Measurements from ENCODE around the gene NAV3. TPM values are rescaled to one million over a fixed set of nuclear protein-coding genes. Genes with fewer than 3 reads are reported as not detected.

Gene NAV3, protein sequence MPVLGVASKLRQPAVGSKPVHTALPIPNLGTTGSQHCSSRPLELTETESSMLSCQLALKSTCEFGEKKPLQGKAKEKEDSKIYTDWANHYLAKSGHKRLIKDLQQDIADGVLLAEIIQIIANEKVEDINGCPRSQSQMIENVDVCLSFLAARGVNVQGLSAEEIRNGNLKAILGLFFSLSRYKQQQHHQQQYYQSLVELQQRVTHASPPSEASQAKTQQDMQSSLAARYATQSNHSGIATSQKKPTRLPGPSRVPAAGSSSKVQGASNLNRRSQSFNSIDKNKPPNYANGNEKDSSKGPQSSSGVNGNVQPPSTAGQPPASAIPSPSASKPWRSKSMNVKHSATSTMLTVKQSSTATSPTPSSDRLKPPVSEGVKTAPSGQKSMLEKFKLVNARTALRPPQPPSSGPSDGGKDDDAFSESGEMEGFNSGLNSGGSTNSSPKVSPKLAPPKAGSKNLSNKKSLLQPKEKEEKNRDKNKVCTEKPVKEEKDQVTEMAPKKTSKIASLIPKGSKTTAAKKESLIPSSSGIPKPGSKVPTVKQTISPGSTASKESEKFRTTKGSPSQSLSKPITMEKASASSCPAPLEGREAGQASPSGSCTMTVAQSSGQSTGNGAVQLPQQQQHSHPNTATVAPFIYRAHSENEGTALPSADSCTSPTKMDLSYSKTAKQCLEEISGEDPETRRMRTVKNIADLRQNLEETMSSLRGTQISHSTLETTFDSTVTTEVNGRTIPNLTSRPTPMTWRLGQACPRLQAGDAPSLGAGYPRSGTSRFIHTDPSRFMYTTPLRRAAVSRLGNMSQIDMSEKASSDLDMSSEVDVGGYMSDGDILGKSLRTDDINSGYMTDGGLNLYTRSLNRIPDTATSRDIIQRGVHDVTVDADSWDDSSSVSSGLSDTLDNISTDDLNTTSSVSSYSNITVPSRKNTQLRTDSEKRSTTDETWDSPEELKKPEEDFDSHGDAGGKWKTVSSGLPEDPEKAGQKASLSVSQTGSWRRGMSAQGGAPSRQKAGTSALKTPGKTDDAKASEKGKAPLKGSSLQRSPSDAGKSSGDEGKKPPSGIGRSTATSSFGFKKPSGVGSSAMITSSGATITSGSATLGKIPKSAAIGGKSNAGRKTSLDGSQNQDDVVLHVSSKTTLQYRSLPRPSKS (N-terminal part only)
- total RNA-seq = not detected

DNA sequence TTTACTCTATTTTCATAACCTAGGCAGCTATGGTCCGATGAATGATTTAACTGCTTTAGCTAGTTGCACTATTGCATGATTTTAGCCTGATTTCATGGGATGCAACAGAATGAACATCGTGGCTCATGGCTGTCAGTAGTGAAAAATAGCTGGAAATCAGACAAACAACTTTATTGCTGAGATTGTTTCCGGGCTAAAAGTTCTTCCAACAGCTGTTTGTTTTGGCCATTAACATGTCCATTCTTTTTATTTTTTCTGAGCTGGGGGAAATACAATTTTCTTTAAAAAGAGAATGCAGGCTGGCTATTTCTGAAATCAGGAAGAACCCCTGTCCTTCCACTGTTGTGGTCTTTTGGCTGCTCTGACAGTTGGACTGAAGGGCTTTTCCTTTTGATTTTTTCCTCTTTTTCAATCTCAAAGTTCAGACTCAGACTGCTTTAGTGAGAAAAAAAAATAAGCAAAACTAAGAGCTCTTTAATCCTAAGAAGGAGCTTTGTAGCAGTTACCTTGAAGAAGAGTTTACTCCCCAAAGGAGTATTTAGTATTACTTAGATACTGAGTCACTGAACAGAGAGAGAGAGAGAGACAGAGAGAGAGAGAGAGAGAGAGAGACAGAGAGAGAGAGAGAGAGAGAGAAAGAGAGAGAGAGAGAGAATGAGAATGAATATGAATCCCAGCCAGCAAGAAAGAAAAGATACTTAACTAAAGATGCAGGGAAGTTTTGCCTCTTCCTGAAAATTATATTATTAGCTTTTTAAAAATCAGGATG is at the start of gene NAV3:
TSS of gene NAV3 (plus strand) at position 312 of the 769 bp plus-strand sequence. CDS start 568 bp downstream, outside the sequence.
- Mint-ChIP-seq H3K27me3 (no peaks in the 10 kb centered on the region), H3K4me3 (no peak within 1 kb of the TSS), H3K4me1 (ENCODE audit: low read depth in 2 of 2) (no peaks in the 10 kb centered on the region), H3K9me3 (peaks cover 10% of the 10 kb centered on the region), H3K27ac (no peak within 1 kb of the TSS), H3K36me3 (no peaks in the 10 kb centered on the region)
- ATAC-seq (no peak), DNase-seq (ENCODE audit: low spot score) (no peak)

DNA sequence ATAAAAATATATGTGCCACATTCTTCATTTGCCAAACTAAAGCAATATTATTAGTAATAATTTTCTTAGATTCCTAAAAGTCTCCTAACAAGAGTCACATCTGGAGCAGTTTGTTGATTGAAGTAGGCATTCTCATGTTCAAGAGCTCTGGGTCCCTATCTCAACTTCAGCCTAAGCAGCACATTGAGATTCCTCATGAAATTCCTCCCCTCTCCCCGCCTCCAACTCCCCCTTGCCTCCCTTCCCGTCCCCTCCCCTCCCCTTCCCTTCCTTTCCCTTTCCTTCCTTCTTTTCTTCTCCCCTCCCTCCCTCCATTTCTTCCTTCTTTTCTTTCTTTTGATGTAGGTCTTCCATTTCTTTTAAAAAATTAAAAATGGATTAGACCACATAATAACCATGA is 48.7 kb upstream of the NAV3 start:
- Mint-ChIP-seq H3K27ac (no peak overlapping the region), H3K4me3 (no peak overlapping the region), H3K4me1 (ENCODE audit: low read depth in 2 of 2) (no peaks in the 10 kb centered on the region), H3K36me3 (no peaks in the 10 kb centered on the region), H3K9me3 (peaks cover 13% of the 10 kb centered on the region), H3K27me3 (no peaks in the 10 kb centered on the region)
- no peak for DNase-seq (ENCODE audit: low spot score)
- no peak for ATAC-seq

DNA sequence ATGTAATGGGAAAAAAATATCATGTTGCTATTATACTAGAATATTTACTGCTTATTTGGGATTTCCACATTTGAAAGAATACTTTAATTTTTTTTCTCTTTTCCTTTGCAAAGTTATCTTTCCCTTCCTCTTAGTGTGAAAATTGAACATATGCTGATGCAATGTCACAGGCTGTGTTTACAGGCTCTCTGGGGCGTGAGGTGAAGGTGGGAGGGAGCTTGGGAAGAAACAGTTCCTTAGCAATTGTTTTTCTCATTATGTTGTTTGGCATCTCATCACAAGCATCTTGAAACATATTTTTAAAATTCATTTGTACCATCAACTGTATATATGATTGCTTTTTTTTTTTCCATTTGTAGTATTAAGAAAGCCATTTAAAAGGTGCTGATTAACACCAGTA is 47.9 kb upstream of the NAV3 start:
- H3K4me3 Mint-ChIP-seq = no peak overlapping the region
- ATAC-seq = no peak
- H3K36me3 Mint-ChIP-seq = no peaks in the 10 kb centered on the region
- H3K9me3 Mint-ChIP-seq = peaks cover 13% of the 10 kb centered on the region
- H3K4me1 Mint-ChIP-seq (ENCODE audit: low read depth in 2 of 2) = no peaks in the 10 kb centered on the region
- H3K27ac Mint-ChIP-seq = no peak overlapping the region
- no peaks in the 10 kb centered on the region for H3K27me3 Mint-ChIP-seq
- DNase-seq (ENCODE audit: low spot score) = no peak

DNA sequence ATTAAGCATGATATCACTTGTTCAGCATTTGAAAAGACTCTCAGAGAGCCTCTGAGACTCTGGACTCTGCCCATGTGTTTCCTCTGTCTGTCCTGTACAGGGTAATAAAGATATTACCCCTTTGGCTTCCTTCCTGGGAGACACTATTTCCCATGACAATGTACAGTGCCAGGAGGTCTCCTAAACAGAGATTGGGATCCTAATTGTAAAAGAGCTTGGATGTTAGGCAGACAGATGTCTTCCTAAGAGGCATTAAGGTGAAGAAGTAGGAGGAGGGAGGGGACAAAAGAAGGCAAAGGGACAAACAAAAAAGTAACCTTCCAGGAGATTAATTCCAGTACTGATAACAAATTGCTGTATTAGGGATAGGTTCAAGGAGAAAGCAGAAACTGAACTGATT is 45.5 kb upstream of the NAV3 start:
- H3K4me3 Mint-ChIP-seq = no peak overlapping the region
- peaks cover 19% of the 10 kb centered on the region for H3K9me3 Mint-ChIP-seq
- no peaks in the 10 kb centered on the region for H3K4me1 Mint-ChIP-seq (ENCODE audit: low read depth in 2 of 2)
- ATAC-seq (no peak), DNase-seq (ENCODE audit: low spot score) (no peak)
- no peaks in the 10 kb centered on the region for H3K36me3 Mint-ChIP-seq
- H3K27ac Mint-ChIP-seq = no peak overlapping the region
- no peaks in the 10 kb centered on the region for H3K27me3 Mint-ChIP-seq

DNA sequence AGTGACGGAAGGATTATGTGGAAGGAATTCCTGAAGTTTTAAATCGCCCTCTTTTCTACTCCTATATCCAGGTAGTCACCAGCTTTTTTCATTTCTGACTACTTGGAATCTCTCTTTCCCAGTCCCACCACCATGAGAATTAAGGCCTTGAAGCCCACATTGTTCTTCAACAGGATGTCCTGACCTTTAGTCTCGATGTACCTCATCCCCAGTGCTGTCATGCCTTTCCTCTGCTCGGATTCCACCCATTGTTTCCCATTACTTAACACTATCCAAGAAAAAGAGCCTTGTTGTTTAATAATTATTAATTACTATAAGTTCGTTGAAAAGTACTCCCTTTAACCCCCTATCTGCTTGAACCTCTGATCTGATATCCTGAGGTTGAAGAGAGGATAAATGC is 44.0 kb upstream of the NAV3 start:
- no peak for DNase-seq (ENCODE audit: low spot score)
- Mint-ChIP-seq H3K9me3 (peaks cover 26% of the 10 kb centered on the region), H3K36me3 (no peaks in the 10 kb centered on the region), H3K4me1 (ENCODE audit: low read depth in 2 of 2) (no peaks in the 10 kb centered on the region), H3K27me3 (no peaks in the 10 kb centered on the region), H3K4me3 (no peak overlapping the region), H3K27ac (no peak overlapping the region)
- ATAC-seq = no peak

DNA sequence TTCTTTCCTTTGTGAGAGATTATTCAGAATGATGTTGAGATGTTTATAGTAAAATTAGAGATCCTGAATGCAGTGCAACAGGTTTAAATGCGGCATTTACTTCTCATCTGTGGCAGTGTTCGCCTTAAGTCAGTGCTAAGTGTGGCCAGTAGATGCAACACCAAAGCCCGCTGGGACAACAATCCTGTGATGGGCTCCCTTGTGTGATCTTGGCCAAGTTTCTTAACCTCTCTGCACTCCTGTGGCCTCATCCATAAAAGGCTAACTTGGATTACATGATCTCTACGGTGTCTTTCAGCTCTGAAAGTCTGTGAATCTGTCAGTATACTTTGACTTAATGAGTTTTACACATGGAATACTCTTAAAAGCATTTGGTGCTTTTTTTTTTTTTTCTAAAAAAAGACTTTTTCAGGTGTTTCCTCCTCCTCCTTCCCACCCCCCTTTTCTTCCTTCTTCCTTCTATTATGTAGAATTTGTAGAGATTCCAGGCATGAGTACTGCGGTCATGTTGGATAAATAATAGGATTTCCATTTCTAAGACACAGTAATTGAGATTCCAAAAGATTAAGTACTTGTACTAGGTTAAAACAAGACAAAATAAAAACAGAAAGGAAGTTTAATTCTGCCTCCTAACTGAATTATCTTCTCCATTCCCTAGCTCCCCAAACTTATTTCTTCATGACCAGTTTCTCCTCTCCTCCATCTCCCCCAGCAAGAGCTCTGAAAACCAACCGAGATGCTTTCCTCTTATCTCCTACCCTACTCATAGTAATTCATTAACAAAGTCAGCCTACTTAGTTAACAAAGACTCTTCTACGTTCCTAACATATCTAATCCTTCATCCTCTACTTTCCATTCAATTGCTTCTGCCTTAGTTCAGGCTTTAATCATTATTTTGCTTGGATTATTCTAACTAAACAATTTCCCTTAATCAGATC is 42.2 kb upstream of the NAV3 start:
- Mint-ChIP-seq H3K36me3 (no peaks in the 10 kb centered on the region), H3K27me3 (no peaks in the 10 kb centered on the region), H3K4me1 (ENCODE audit: low read depth in 2 of 2) (no peaks in the 10 kb centered on the region), H3K4me3 (no peak overlapping the region), H3K9me3 (peaks cover 25% of the 10 kb centered on the region), H3K27ac (no peak overlapping the region)
- ATAC-seq (no peak), DNase-seq (ENCODE audit: low spot score) (no peak)

DNA sequence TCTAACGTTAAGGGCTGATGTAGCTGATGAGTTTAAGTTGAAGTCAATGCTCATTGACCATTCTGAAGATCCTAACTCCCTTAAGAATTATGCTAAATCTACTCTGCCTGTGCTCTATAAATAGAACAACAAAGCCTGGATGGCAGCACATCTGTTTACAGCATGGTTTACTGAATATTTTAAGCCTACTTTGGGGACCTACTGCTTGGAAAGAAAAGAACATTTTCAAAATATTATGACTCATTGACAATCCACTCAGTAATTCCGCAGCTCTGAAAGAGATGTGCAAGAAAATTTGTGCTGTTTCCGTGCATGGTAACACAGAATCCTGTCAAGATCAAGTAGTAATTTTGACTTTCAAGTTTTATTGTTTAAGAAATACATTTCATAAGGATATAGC is 35.0 kb upstream of the NAV3 start:
- H3K27me3 Mint-ChIP-seq = no peaks in the 10 kb centered on the region
- DNase-seq (ENCODE audit: low spot score) (no peak), ATAC-seq (no peak)
- H3K4me3 Mint-ChIP-seq = no peak overlapping the region
- peaks cover 5% of the 10 kb centered on the region for H3K9me3 Mint-ChIP-seq
- no peaks in the 10 kb centered on the region for H3K36me3 Mint-ChIP-seq
- H3K4me1 Mint-ChIP-seq (ENCODE audit: low read depth in 2 of 2) = no peaks in the 10 kb centered on the region
- no peak overlapping the region for H3K27ac Mint-ChIP-seq

DNA sequence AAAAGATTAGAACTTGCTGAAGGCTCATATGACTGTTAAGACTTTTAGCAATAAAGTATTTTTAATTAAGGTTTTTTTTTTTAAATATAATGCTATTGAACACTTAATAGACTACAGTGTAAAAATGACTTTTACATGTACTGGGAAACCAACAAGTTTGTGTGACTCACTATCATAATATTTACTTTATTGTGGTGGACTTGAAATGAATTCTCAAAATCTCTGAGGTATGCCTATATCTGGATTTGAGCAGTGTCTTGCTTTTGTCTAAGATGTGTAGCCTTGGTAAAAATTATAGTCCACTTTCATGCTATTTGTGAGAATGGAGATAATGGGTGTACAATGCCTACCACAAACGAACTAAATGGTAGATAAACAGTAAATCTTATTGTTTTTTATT is 33.9 kb upstream of the NAV3 start:
- no peaks in the 10 kb centered on the region for H3K27me3 Mint-ChIP-seq
- no peaks in the 10 kb centered on the region for H3K36me3 Mint-ChIP-seq
- ATAC-seq (no peak), DNase-seq (ENCODE audit: low spot score) (no peak)
- no peak overlapping the region for H3K27ac Mint-ChIP-seq
- H3K9me3 Mint-ChIP-seq = peaks cover 3% of the 10 kb centered on the region
- H3K4me3 Mint-ChIP-seq = no peak overlapping the region
- H3K4me1 Mint-ChIP-seq (ENCODE audit: low read depth in 2 of 2) = no peaks in the 10 kb centered on the region

DNA sequence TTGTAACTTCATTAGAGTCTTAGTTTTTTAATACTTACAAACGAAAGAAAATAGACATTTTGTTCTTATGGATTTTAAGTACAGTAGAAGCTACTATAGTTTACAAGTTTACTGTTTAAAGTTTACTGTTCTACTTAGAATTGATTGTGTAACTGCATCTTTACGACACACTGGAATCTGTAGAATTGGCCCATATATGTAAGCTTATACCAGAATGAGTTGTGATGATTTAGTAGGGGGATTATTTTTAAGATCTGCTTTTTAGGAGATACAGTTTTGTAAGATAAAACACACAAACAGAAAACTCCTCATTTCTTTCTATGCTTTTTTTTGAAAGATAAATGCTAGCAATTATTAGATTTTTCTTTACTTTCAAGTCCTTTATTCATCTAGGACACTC is 30.2 kb upstream of the NAV3 start:
- no peak for DNase-seq (ENCODE audit: low spot score)
- Mint-ChIP-seq H3K9me3 (peaks cover 6% of the 10 kb centered on the region), H3K27ac (no peak overlapping the region), H3K36me3 (no peaks in the 10 kb centered on the region), H3K4me3 (no peak overlapping the region), H3K27me3 (no peaks in the 10 kb centered on the region), H3K4me1 (ENCODE audit: low read depth in 2 of 2) (no peaks in the 10 kb centered on the region)
- no peak for ATAC-seq

DNA sequence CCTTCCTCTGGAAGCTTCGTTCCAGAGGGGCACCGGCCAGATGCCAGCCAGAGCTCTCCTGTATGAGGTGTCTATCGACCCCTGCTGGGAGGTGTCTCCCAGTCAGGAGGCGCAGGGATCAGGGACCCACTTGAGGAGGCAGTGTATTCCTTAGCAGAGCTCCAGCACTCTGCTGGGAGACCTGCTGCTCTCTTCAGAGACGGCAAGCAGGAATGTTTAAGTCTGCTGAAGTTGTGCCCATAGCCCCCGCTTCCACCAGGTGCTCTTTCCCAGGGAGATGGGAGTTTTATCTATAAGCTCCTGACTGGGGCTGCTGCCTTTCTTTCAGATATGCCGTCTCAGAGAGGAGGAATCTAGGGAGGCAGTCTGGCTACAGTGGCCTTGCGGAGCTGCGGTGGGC is 22.2 kb upstream of the NAV3 start:
- ATAC-seq = no peak
- no peak overlapping the region for H3K27ac Mint-ChIP-seq
- no peaks in the 10 kb centered on the region for H3K27me3 Mint-ChIP-seq
- H3K4me3 Mint-ChIP-seq = no peak overlapping the region
- no peak for DNase-seq (ENCODE audit: low spot score)
- no peaks in the 10 kb centered on the region for H3K36me3 Mint-ChIP-seq
- peaks cover 16% of the 10 kb centered on the region for H3K9me3 Mint-ChIP-seq
- H3K4me1 Mint-ChIP-seq (ENCODE audit: low read depth in 2 of 2) = no peaks in the 10 kb centered on the region

DNA sequence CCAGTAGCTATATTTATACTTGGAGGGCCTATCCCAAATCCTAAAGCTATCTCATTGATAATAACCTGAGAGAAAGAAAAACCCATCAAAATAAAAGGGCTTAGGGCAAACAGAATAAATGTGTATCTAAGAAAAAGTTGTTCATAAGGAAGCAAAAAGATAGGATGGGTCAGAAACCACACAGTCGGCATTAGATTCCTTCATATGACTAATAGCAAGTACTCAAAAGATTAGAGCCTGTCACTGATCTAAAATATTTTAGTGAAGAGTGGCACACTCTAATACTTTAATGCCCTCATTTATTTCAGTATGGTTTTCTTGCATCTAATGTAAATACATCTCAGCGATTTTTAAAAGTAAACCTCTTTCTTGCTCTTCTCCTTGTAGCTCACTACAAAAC is 17.1 kb upstream of the NAV3 start:
- no peak overlapping the region for H3K27ac Mint-ChIP-seq
- DNase-seq (ENCODE audit: low spot score) = no peak
- H3K4me3 Mint-ChIP-seq = no peak overlapping the region
- H3K4me1 Mint-ChIP-seq (ENCODE audit: low read depth in 2 of 2) = no peaks in the 10 kb centered on the region
- ATAC-seq = no peak
- H3K27me3 Mint-ChIP-seq = no peaks in the 10 kb centered on the region
- peaks cover 3% of the 10 kb centered on the region for H3K9me3 Mint-ChIP-seq
- H3K36me3 Mint-ChIP-seq = no peaks in the 10 kb centered on the region

DNA sequence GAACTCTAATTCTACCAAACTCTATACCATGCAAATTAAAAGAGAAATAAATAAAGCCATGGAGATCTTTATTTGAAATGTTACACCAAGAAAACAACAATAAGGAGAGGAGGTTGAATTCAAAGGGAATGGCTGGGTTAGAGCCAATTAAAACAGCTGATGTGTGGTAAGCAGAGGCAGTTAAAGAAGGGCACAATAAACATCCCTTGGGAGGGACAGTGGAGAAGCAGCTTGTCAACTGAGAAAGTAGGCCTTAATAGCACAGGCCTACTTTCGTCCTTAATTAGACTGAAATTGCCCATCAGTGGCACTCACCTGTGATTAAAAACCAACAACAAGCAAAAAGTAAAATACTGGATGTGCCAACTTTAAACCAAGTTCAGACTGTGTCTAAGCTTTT is 16.3 kb upstream of the NAV3 start:
- DNase-seq (ENCODE audit: low spot score) (no peak), ATAC-seq (no peak)
- no peaks in the 10 kb centered on the region for H3K27me3 Mint-ChIP-seq
- H3K9me3 Mint-ChIP-seq = peaks cover 3% of the 10 kb centered on the region
- no peak overlapping the region for H3K4me3 Mint-ChIP-seq
- no peaks in the 10 kb centered on the region for H3K4me1 Mint-ChIP-seq (ENCODE audit: low read depth in 2 of 2)
- H3K36me3 Mint-ChIP-seq = no peaks in the 10 kb centered on the region
- no peak overlapping the region for H3K27ac Mint-ChIP-seq

DNA sequence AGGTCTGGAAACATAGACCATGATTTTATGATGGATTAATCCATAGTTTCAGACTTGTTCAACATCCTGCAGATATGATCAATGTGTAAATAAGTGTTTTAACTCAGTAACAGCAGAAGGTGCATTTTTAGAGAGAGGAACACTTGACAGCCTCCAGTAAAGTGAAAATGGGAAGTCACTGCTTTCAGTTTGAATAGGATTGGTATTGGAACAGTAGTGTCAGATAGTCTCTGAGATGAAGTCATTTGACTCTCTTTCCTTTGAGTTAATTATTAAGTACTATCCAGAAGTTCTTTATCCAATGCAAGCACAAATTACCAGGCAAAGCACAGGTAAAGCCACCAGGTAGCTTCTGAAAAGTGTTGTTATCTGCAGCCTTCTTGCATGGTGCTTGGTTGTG is 14.5 kb upstream of the NAV3 start:
- Mint-ChIP-seq H3K9me3 (peaks cover 3% of the 10 kb centered on the region), H3K36me3 (no peaks in the 10 kb centered on the region), H3K27me3 (no peaks in the 10 kb centered on the region), H3K27ac (no peak overlapping the region), H3K4me3 (no peak overlapping the region), H3K4me1 (ENCODE audit: low read depth in 2 of 2) (no peaks in the 10 kb centered on the region)
- ATAC-seq (no peak), DNase-seq (ENCODE audit: low spot score) (no peak)

Measured in natural killer cell treated with Interleukin-12 subunit alpha and Interleukin-12 subunit beta and Interleukin-15 and Interleukin-18, amount 100 ng/mL, for 72 hours (primary cell).